ENCODE data around the gene CDH4. TPM values are rescaled to one million over a fixed set of nuclear protein-coding genes. Genes with fewer than 3 reads are reported as not detected.

CDH4 gene
- total and polyA plus RNA-seq, 4 experiments from 2014 or later, result 0.39 to 1.1 (median 0.41) TPM; not detected in 1

DNA sequence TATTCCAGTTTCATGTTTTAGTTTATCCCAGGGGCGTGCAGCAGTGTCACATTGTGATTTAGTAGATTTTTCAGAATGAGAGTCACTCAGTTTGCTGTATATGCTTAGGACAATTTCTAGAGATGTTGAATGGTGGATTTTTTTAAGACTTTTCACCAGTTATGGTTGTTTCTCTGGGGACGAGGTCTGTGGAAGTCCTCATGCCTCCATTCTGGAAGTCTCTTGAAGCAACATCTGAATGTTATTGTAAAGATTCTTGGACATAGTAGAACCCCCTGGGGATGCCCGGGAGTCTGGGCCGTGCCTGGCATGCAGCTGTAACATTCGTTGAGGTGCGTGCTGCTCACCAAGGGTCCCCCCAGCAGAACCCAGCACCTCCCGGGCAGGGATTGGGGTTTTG, 341.5 kb downstream of the CDH4 start:
- peaks cover 0 to 1% of the 10 kb centered on the region in 2 donors for H3K27me3 Mint-ChIP-seq
- DNase-seq, result no peak
- Histone ChIP-seq H3K27ac (ENCODE audit: low read depth, low read length) (no peak overlapping the region), H3K36me3 (ENCODE audit: insufficient read depth, low read length) (no peaks in the 10 kb centered on the region), H3K9me3 (ENCODE audit: control insufficient read depth in 1 of 2, low read length in 2 of 2) (peaks cover 0 to 4% of the 10 kb centered on the region in 2 donors), H3K27me3 (ENCODE audit: insufficient read depth, low read length) (no peaks in the 10 kb centered on the region), H3K4me1 (ENCODE audit: insufficient read depth, low read length) (no peaks in the 10 kb centered on the region), H3K4me3 (ENCODE audit: low read length in 2 of 2) (no peak overlapping the region)
- H3K4me3 Mint-ChIP-seq, result no peak overlapping the region
- CTCF ChIA-PET (ENCODE audit: partially characterized antibody), result no interaction called here
- no peaks in the 10 kb centered on the region for H3K4me1 Mint-ChIP-seq
- peaks cover 3 to 42% (median 20%) of the 10 kb centered on the region in 8 donors for H3K9me3 Mint-ChIP-seq
- H3K27ac Mint-ChIP-seq, result no peak overlapping the region
- H3K36me3 Mint-ChIP-seq, result peaks cover 0 to 3% of the 10 kb centered on the region in 2 donors
- intact Hi-C loops (cut with micrococcal nuclease), result no loop called here
- POLR2A ChIA-PET (ENCODE audit: partially characterized antibody), result no interaction called here

GRCh38 chr20:61594198-61594597, 342.1 kb downstream of the CDH4 start:
- Mint-ChIP-seq H3K36me3 (peaks cover 0 to 3% of the 10 kb centered on the region in 2 donors), H3K9me3 (peaks cover 3 to 42% (median 20%) of the 10 kb centered on the region in 8 donors), H3K27me3 (peaks cover 0 to 1% of the 10 kb centered on the region in 2 donors), H3K27ac (peak overlapping the region in 1 of 7 donors; percentile 26), H3K4me1 (no peaks in the 10 kb centered on the region), H3K4me3 (no peak overlapping the region)
- H3K27ac ChIP-seq (ENCODE audit: low read depth, low read length), result no peak overlapping the region
- H3K9me3 ChIP-seq (ENCODE audit: control insufficient read depth in 1 of 2, low read length in 2 of 2), result peaks cover 0 to 4% of the 10 kb centered on the region in 2 donors
- intact Hi-C loops (cut with micrococcal nuclease), result no loop called here
- no peaks in the 10 kb centered on the region for H3K4me1 ChIP-seq (ENCODE audit: insufficient read depth, low read length)
- POLR2A ChIA-PET (ENCODE audit: partially characterized antibody), result no interaction called here
- H3K27me3 ChIP-seq (ENCODE audit: insufficient read depth, low read length), result no peaks in the 10 kb centered on the region
- no peak overlapping the region for H3K4me3 ChIP-seq (ENCODE audit: low read length in 2 of 2)
- no peak for DNase-seq
- CTCF ChIA-PET (ENCODE audit: partially characterized antibody), result no interaction called here
- no peaks in the 10 kb centered on the region for H3K36me3 ChIP-seq (ENCODE audit: insufficient read depth, low read length)

DNA sequence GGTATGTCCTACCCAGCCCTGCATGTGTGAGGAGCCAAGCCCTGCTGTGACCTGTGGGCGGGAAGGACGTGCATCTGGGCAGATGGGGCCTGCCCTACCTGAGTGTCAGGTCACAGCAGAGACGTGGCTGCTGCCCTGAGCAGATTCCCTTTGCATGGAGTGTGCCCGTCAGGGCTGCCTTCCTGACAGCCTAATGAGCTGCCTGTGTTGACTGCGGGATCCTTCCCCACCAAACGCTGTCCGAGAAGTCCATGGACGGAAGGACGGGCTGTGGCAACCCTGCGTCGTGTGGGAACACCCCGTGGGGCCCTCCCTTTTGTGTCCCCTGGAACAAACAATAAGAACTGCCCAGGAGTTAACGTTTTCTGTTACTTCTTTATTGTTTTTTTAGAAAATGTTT, 343.2 kb downstream of the CDH4 start:
- Histone ChIP-seq H3K27me3 (ENCODE audit: insufficient read depth, low read length) (no peaks in the 10 kb centered on the region), H3K27ac (ENCODE audit: low read depth, low read length) (no peak overlapping the region), H3K9me3 (ENCODE audit: control insufficient read depth in 1 of 2, low read length in 2 of 2) (peaks cover 0 to 4% of the 10 kb centered on the region in 2 donors), H3K4me3 (ENCODE audit: low read length in 2 of 2) (no peak overlapping the region), H3K36me3 (ENCODE audit: insufficient read depth, low read length) (no peaks in the 10 kb centered on the region), H3K4me1 (ENCODE audit: insufficient read depth, low read length) (no peaks in the 10 kb centered on the region)
- Mint-ChIP-seq H3K9me3 (peaks cover 3 to 42% (median 20%) of the 10 kb centered on the region in 8 donors), H3K4me1 (no peaks in the 10 kb centered on the region), H3K4me3 (no peak overlapping the region), H3K36me3 (peaks cover 0 to 3% of the 10 kb centered on the region in 2 donors), H3K27me3 (peaks cover 0 to 1% of the 10 kb centered on the region in 2 donors), H3K27ac (no peak overlapping the region)
- intact Hi-C loops (cut with micrococcal nuclease), result no loop called here
- ChIA-PET CTCF (ENCODE audit: partially characterized antibody) (no interaction called here), POLR2A (ENCODE audit: partially characterized antibody) (no interaction called here)
- no peak for DNase-seq

- DNase-seq, result no peak
- ChIA-PET POLR2A (ENCODE audit: partially characterized antibody) (no interaction called here), CTCF (ENCODE audit: partially characterized antibody) (no interaction called here)
- peaks cover 3 to 32% (median 17%) of the 10 kb centered on the region in 8 donors for H3K9me3 Mint-ChIP-seq
- no peak overlapping the region for H3K27ac ChIP-seq (ENCODE audit: low read depth, low read length)
- intact Hi-C loops (cut with micrococcal nuclease), result no loop called here
- no peaks in the 10 kb centered on the region for H3K4me1 Mint-ChIP-seq
- no peak overlapping the region for H3K27ac Mint-ChIP-seq
- no peaks in the 10 kb centered on the region for H3K27me3 Mint-ChIP-seq
- H3K4me3 Mint-ChIP-seq, result no peak overlapping the region
- H3K27me3 ChIP-seq (ENCODE audit: insufficient read depth, low read length), result no peaks in the 10 kb centered on the region
- H3K36me3 ChIP-seq (ENCODE audit: insufficient read depth, low read length), result no peaks in the 10 kb centered on the region
- H3K4me3 ChIP-seq (ENCODE audit: low read length in 2 of 2), result no peak overlapping the region
- H3K9me3 ChIP-seq (ENCODE audit: control insufficient read depth in 1 of 2, low read length in 2 of 2), result no peaks in the 10 kb centered on the region
- H3K4me1 ChIP-seq (ENCODE audit: insufficient read depth, low read length), result no peaks in the 10 kb centered on the region
- H3K36me3 Mint-ChIP-seq, result peaks cover 0 to 3% of the 10 kb centered on the region in 2 donors
Measured at GRCh38 chr20:61596687-61597330, 344.7 kb downstream of the CDH4 start.

DNA sequence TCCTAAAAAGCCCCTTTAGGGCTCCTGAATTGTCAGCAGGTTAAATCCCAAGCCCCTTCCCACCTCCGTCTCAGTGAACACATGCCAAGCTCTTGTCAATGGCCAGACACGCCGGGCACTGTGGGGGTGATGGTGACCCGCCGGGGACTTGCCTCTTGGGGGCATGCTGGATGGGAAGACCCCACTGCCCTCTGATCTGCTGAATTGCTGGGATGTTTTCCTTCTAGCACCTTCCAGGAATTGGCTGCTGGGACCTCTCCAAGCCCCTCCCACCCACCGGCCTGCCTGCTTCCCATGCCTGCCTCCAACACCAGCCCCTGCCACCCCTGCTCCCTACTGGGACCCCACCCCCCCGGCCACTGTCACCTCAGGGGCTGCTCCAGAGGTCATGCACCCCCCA, 345.9 kb downstream of the CDH4 start:
- ChIA-PET POLR2A (ENCODE audit: partially characterized antibody) (no interaction called here), CTCF (ENCODE audit: partially characterized antibody) (no interaction called here)
- Histone ChIP-seq H3K27ac (ENCODE audit: low read depth, low read length) (no peak overlapping the region), H3K4me1 (ENCODE audit: insufficient read depth, low read length) (no peaks in the 10 kb centered on the region), H3K27me3 (ENCODE audit: insufficient read depth, low read length) (no peaks in the 10 kb centered on the region), H3K4me3 (ENCODE audit: low read length in 2 of 2) (no peak overlapping the region), H3K36me3 (ENCODE audit: insufficient read depth, low read length) (no peaks in the 10 kb centered on the region), H3K9me3 (ENCODE audit: control insufficient read depth in 1 of 2, low read length in 2 of 2) (no peaks in the 10 kb centered on the region)
- Mint-ChIP-seq H3K4me3 (no peak overlapping the region), H3K9me3 (peaks cover 0 to 23% (median 9%) of the 10 kb centered on the region in 8 donors), H3K27me3 (no peaks in the 10 kb centered on the region), H3K4me1 (no peaks in the 10 kb centered on the region), H3K27ac (no peak overlapping the region), H3K36me3 (no peaks in the 10 kb centered on the region)
- intact Hi-C loops (cut with micrococcal nuclease), result no loop called here
- DNase-seq, result no peak

DNA sequence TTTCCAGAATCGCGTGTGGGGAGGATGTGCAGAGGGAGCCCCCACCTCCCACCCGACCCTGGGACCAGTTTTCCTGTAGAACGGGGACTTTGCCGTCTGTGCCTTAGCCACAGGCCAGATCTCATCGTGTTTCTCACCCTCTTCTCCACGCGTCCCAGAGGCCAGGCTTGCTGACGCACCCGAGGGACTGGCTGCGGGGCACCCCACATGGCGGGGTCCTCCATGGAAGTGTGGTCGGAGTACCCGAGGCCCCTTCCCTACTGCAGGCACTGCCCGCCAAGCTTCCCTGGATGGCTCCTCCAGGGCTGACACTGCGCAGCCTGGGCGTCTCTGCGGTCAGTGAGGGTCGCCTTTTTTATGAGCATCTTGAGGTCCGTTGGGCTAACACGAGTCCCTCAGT, 346.5 kb downstream of the CDH4 start:
- Histone ChIP-seq H3K27me3 (ENCODE audit: insufficient read depth, low read length) (no peaks in the 10 kb centered on the region), H3K27ac (ENCODE audit: low read depth, low read length) (no peak overlapping the region), H3K36me3 (ENCODE audit: insufficient read depth, low read length) (no peaks in the 10 kb centered on the region), H3K4me3 (ENCODE audit: low read length in 2 of 2) (no peak overlapping the region), H3K9me3 (ENCODE audit: control insufficient read depth in 1 of 2, low read length in 2 of 2) (no peaks in the 10 kb centered on the region), H3K4me1 (ENCODE audit: insufficient read depth, low read length) (no peaks in the 10 kb centered on the region)
- no peak for DNase-seq
- peaks cover 0 to 19% (median 5%) of the 10 kb centered on the region in 8 donors for H3K9me3 Mint-ChIP-seq
- POLR2A ChIA-PET (ENCODE audit: partially characterized antibody), result no interaction called here
- CTCF ChIA-PET (ENCODE audit: partially characterized antibody), result no interaction called here
- no peak overlapping the region for H3K27ac Mint-ChIP-seq
- no peaks in the 10 kb centered on the region for H3K27me3 Mint-ChIP-seq
- no peak overlapping the region for H3K4me3 Mint-ChIP-seq
- intact Hi-C loops (cut with micrococcal nuclease), result no loop called here
- H3K4me1 Mint-ChIP-seq, result no peaks in the 10 kb centered on the region
- H3K36me3 Mint-ChIP-seq, result no peaks in the 10 kb centered on the region

GRCh38 chr20:61599061-61599531, 347.0 kb downstream of the CDH4 start:
- peak overlapping the region in 1 of 7 donors; percentile 15 for H3K27ac Mint-ChIP-seq
- no peaks in the 10 kb centered on the region for H3K4me1 Mint-ChIP-seq
- peaks cover 0 to 19% (median 5%) of the 10 kb centered on the region in 8 donors for H3K9me3 Mint-ChIP-seq
- H3K36me3 Mint-ChIP-seq, result no peaks in the 10 kb centered on the region
- no peak overlapping the region for H3K4me3 Mint-ChIP-seq
- Histone ChIP-seq H3K36me3 (ENCODE audit: insufficient read depth, low read length) (no peaks in the 10 kb centered on the region), H3K27ac (ENCODE audit: low read depth, low read length) (no peak overlapping the region), H3K9me3 (ENCODE audit: control insufficient read depth in 1 of 2, low read length in 2 of 2) (no peaks in the 10 kb centered on the region), H3K4me3 (ENCODE audit: low read length in 2 of 2) (no peak overlapping the region), H3K27me3 (ENCODE audit: insufficient read depth, low read length) (no peaks in the 10 kb centered on the region), H3K4me1 (ENCODE audit: insufficient read depth, low read length) (no peaks in the 10 kb centered on the region)
- ChIA-PET POLR2A (ENCODE audit: partially characterized antibody) (no interaction called here), CTCF (ENCODE audit: partially characterized antibody) (no interaction called here)
- no peak for DNase-seq
- intact Hi-C loops (cut with micrococcal nuclease), result no loop called here
- H3K27me3 Mint-ChIP-seq, result no peaks in the 10 kb centered on the region
